HEK293T (cell line): ENCODE results near the gene ZBTB11.

ENCODE experiments used
- ARNT ChIP-seq: fragments of 450-650 bp; IDR thresholded peaks from 2 replicates; pipeline ENCODE4 v1.6.1; 2017; ENCODE audit warnings: mild to moderate bottlenecking
- BHLHE40 ChIP-seq: fragments of 450-650 bp; IDR thresholded peaks from 2 replicates; pipeline ENCODE4 v1.6.1; 2016; ENCODE audit warnings: mild to moderate bottlenecking, moderate library complexity, borderline replicate concordance
- CTBP1 ChIP-seq: fragments of 450-650 bp; IDR thresholded peaks from 2 replicates; pipeline ENCODE4 v1.6.1; 2016; ENCODE audit warnings: borderline replicate concordance
- ELF4 ChIP-seq: fragments of 450-650 bp; IDR thresholded peaks from 2 replicates; pipeline ENCODE4 v1.6.1; 2017; ENCODE audit warnings: antibody characterized with exemption
- FOXK2 ChIP-seq: fragments of 450-650 bp; IDR thresholded peaks from 2 replicates; pipeline ENCODE4 v1.6.1; 2016; ENCODE audit warnings: mild to moderate bottlenecking
- FOXM1 ChIP-seq: fragments of 450-650 bp; IDR thresholded peaks from 2 replicates; pipeline ENCODE4 v1.6.1; 2017; ENCODE audit warnings: mild to moderate bottlenecking, borderline replicate concordance
- NFRKB ChIP-seq: fragments of 450-650 bp; IDR thresholded peaks from 2 replicates; pipeline ENCODE4 v1.6.1; 2016; ENCODE audit warnings: mild to moderate bottlenecking, moderate library complexity
- SP1 ChIP-seq: fragments of 450-650 bp; IDR thresholded peaks from 2 replicates; pipeline ENCODE4 v1.6.1; 2017
- SUZ12 ChIP-seq: fragments of 450-650 bp; IDR thresholded peaks from 2 replicates; pipeline ENCODE4 v1.6.1; 2016; ENCODE audit warnings: mild to moderate bottlenecking
- TARDBP ChIP-seq: fragments of 450-650 bp; IDR thresholded peaks from 2 replicates; pipeline ENCODE4 v1.6.1; 2016
- TF ChIP-seq, protein P1 (sequence below): fragments of 450-650 bp; IDR thresholded peaks from 2 replicates; pipeline ENCODE4 v1.6.1; 2016

DNA sequence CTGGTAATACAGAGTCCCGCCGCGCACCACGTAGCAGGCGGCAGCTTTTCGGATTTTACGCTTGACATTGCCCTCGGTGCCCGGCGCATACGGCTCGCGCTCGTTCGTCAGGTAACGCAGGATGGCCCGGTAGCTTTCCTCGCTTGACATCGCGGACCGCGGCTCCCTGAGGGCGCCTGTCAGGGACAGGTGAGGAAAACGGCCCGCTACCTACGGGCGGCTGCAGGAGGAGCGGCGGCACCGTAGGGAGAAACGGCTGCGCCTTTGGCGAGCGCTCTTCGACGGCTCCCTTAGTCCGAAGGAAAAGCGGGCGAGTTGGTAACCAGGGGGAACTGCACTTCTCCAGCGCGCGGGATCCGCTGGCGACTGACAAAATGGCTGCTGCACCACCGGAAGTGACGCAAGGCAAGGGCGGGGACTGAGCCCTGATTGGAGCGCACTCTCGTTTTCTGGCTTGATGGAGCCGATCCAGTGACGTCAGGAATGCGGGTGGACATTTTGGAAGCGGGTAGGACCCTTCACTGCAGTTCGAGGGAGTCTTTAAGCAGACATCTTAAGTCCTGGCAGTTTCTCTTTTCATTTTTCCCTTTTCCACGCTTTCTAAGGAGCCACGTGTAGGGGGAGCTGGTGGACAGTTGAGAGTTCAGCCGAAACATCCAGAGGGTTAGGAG lies at the start of gene ZBTB11:
- TF ChIP-seq ELF4: peak; percentile 41; the same call in 1 of the 2 replicates
- TF ChIP-seq FOXK2: no peak
- peak; percentile 69; the same call in 1 of the 2 replicates for TF ChIP-seq CTBP1
- no peak for TF ChIP-seq TARDBP
- TF ChIP-seq SP1: no peak
- TF ChIP-seq, protein P1, sequence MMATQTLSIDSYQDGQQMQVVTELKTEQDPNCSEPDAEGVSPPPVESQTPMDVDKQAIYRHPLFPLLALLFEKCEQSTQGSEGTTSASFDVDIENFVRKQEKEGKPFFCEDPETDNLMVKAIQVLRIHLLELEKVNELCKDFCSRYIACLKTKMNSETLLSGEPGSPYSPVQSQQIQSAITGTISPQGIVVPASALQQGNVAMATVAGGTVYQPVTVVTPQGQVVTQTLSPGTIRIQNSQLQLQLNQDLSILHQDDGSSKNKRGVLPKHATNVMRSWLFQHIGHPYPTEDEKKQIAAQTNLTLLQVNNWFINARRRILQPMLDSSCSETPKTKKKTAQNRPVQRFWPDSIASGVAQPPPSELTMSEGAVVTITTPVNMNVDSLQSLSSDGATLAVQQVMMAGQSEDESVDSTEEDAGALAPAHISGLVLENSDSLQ: peak; percentile 83
- no peak for TF ChIP-seq BHLHE40
- TF ChIP-seq SUZ12: no peak
- TF ChIP-seq NFRKB: no peak
- TF ChIP-seq ARNT: no peak
- TF ChIP-seq FOXM1: no peak
